Progenitor cell of endocrine pancreas (in vitro differentiated cells): Measurements from ENCODE around the gene BICDL1. TPM values are rescaled to one million over a fixed set of nuclear protein-coding genes. Genes with fewer than 3 reads are reported as not detected.
"Not testable (repeated sequence)": the region's sequence is repeated elsewhere in the genome, so short reads cannot be mapped to it uniquely, and the experiment has no call there.

ENCODE experiments used
- DNase-seq: peaks from one replicate; pipeline ENCODE4 v3.0.0; 2021; ENCODE audit warnings: low spot score; ENCODE audit not compliant: unreplicated experiment
- H3K27ac Mint-ChIP-seq: 2 replicates; pipeline ENCODE4 v1.8.0; 2021; ENCODE audit warnings: mild to moderate bottlenecking, moderate library complexity, mixed read lengths
- H3K27me3 Mint-ChIP-seq: 2 replicates; pipeline ENCODE4 v1.8.0; 2021; ENCODE audit warnings: mixed read lengths
- H3K36me3 Mint-ChIP-seq: 2 replicates; pipeline ENCODE4 v1.8.0; 2022; ENCODE audit warnings: mixed read lengths; ENCODE audit not compliant: insufficient read depth
- H3K4me1 Mint-ChIP-seq: 2 replicates; pipeline ENCODE4 v1.8.0; 2021; ENCODE audit warnings: low read depth, mixed read lengths
- H3K4me3 Mint-ChIP-seq: 2 replicates; pipeline ENCODE4 v1.8.0; 2021; ENCODE audit warnings: low read depth, mild to moderate bottlenecking, moderate library complexity, mixed read lengths
- H3K9me3 Mint-ChIP-seq: 2 replicates; pipeline ENCODE4 v1.8.0; 2021; ENCODE audit warnings: low read depth, mixed read lengths
- CTCF ChIP-seq: fragments of 200-600 bp; sonication (generic); IDR thresholded peaks from one replicate; pipeline ENCODE4 v1.5.0; 2021; ENCODE audit warnings: antibody characterized with exemption, mild to moderate bottlenecking; ENCODE audit not compliant: unreplicated experiment
- total RNA-seq: library from RNA; stranded (reverse); gene quantifications from 2 replicates; pipeline ENCODE4 v1.2.1, GENCODE V29; 2021

Gene BICDL1
- total RNA-seq, 1 donor from 2014 or later: 11.1 TPM

DNA sequence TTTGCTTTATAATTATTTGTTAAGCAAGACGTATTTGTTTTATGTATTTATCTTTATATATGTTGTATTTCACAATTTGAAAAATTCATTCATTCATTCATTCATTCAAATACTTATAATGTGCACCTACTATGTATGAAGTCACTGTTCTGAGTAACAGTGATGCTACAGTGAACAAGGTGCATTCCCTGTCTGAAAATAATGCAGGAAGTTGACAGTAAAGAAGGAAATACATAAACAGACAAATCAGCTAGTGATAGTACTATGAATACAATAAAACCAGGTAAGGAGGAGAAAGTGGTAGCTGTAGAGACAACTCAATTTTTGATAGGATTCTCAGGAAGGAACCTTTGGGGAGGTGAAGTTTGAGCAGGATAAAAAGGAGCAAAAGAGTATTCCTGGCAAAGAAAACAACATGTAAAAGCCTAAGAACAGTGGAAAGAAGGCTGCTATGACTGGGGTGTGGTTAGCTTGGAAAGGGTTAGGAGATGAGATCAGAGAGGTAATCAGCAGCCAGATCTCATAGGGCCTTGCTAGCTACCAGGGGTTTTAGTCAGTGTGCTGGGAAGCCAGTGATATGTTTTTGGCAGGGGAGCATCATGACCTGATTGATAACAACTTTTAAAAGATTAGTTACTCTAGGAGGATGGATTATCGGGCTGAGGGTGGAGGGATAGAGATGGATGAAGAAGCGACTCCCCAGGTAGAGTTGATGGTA is 17.4 kb downstream of the BICDL1 start:
- H3K4me1 Mint-ChIP-seq: peaks cover 12% of the 10 kb centered on the region
- H3K9me3 Mint-ChIP-seq: no peaks in the 10 kb centered on the region
- H3K27ac Mint-ChIP-seq: peak overlapping the region; percentile 43
- H3K4me3 Mint-ChIP-seq: no peak overlapping the region
- no peak for TF ChIP-seq CTCF
- no peaks in the 10 kb centered on the region for H3K36me3 Mint-ChIP-seq
- DNase-seq: no peak
- H3K27me3 Mint-ChIP-seq: no peaks in the 10 kb centered on the region

GRCh38 chr12:120007272-120007671 is 18.2 kb downstream of the BICDL1 start:
- DNase-seq: no peak
- Mint-ChIP-seq H3K4me1 (peaks cover 12% of the 10 kb centered on the region), H3K27me3 (no peaks in the 10 kb centered on the region), H3K27ac (no peak overlapping the region), H3K4me3 (no peak overlapping the region), H3K36me3 (no peaks in the 10 kb centered on the region), H3K9me3 (no peaks in the 10 kb centered on the region)
- no peak for TF ChIP-seq CTCF

DNA sequence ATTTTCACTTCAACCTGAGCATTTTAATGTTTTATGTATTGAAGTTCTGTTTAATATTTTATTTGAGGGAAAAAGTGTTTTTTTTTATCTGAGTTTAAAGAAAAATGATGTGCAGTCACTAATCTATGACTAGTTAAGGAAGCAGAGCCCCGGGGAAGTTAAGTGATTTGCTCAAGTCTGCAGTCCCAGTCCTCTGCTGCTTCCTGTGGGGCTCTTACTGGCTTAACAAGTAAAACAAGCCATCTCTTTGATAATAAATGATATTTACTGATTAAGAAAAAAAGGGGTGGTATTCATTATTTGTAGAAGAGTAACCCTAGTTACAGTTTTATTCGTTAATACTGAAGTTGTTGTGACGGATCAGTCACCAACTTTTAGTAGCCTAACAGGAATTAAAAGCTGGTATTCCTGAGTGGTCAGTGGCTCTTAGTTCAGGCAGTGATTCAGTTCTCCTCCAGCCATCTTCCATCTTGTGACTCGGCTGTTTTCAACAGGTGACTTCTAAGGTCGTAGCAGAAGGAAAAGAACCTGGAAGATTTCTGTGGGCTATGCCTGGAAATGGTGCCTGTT is 21.7 kb downstream of the BICDL1 start:
- Mint-ChIP-seq H3K4me1 (peaks cover 12% of the 10 kb centered on the region), H3K4me3 (no peak overlapping the region), H3K36me3 (no peaks in the 10 kb centered on the region), H3K27ac (no peak overlapping the region), H3K27me3 (no peaks in the 10 kb centered on the region), H3K9me3 (no peaks in the 10 kb centered on the region)
- no peak for TF ChIP-seq CTCF
- DNase-seq: no peak

- Mint-ChIP-seq H3K27ac (no peak overlapping the region), H3K36me3 (no peaks in the 10 kb centered on the region), H3K4me1 (peaks cover 10% of the 10 kb centered on the region), H3K27me3 (no peaks in the 10 kb centered on the region), H3K9me3 (no peaks in the 10 kb centered on the region), H3K4me3 (no peak overlapping the region)
- no peak for TF ChIP-seq CTCF
- DNase-seq: no peak
Observed at GRCh38 chr12:120012067-120012621, 23.1 kb downstream of the BICDL1 start.

DNA sequence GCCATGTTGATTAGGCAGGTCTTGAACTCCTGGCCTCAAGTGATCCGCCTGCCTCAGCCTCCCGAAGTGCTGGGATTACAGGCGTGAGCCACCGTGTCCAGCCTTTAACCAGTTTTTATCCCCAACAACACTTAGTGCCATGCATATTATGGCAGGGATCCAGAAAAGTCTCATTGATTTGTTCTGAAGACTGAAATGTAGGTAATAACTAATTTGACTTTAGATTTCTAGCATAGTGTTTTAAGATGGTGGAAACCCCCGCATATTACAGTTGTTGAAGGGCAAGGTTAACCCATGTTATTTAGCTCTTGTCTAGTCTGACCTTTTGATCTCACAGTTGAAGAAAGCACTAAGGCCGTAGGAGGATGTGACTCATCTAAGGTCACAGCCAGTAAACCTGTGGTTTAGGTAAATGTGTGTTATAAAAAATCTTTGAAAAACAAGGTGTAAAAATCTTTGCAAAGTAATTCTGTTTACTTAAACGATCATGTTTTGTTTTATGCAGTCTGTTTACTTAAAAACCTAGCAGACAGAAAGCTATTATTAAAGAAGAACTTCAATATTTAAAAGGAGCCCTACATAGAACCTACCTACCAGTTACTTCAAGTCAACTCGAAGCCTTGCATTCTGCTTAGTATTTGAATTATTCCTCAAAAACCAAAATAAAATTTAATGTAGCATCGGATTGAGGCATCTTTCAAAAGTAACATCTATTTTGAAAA is 24.8 kb downstream of the BICDL1 start:
- peaks cover 3% of the 10 kb centered on the region for H3K4me1 Mint-ChIP-seq
- no peak for DNase-seq
- no peaks in the 10 kb centered on the region for H3K9me3 Mint-ChIP-seq
- no peaks in the 10 kb centered on the region for H3K27me3 Mint-ChIP-seq
- H3K36me3 Mint-ChIP-seq: no peaks in the 10 kb centered on the region
- H3K27ac Mint-ChIP-seq: no peak overlapping the region
- TF ChIP-seq CTCF: no peak
- H3K4me3 Mint-ChIP-seq: no peak overlapping the region

GRCh38 chr12:120014381-120014735 is 25.3 kb downstream of the BICDL1 start:
- DNase-seq, H3K27ac Mint-ChIP-seq, H3K27me3 Mint-ChIP-seq, H3K36me3 Mint-ChIP-seq, H3K4me3 Mint-ChIP-seq, H3K4me1 Mint-ChIP-seq, H3K9me3 Mint-ChIP-seq: not testable (repeated sequence)
